Osteoblast (primary cell): ENCODE data around the gene ZMAT5. TPM values are rescaled to one million over a fixed set of nuclear protein-coding genes. Genes with fewer than 3 reads are reported as not detected.

ENCODE experiments used
- DNase-seq: peaks from one replicate; pipeline ENCODE4 v3.0.0; 2011; ENCODE audit warnings: low spot score, mixed read lengths; ENCODE audit not compliant: insufficient read length; ENCODE audit errors: missing footprints
- H2AFZ ChIP-seq: 2 replicates; pipeline ENCODE4 v1.6.0; 2011; ENCODE audit warnings: mild to moderate bottlenecking, low read length
- H3K27ac ChIP-seq: 2 replicates; pipeline ENCODE4 v1.5.1; 2011; ENCODE audit warnings: mild to moderate bottlenecking, low read depth, low read length, moderate library complexity
- H3K27me3 ChIP-seq: 2 replicates; pipeline ENCODE4 v1.6.0; 2012; ENCODE audit warnings: mild to moderate bottlenecking, control low read depth, inconsistent platforms, low read length, moderate library complexity; ENCODE audit not compliant: insufficient read depth
- H3K36me3 ChIP-seq: 2 replicates; pipeline ENCODE4 v1.5.1; 2011; ENCODE audit warnings: mild to moderate bottlenecking, low read length, control low read depth, moderate library complexity; ENCODE audit not compliant: insufficient read depth
- H3K4me1 ChIP-seq: 2 replicates; pipeline ENCODE4 v1.5.1; 2011; ENCODE audit warnings: mild to moderate bottlenecking, low read length, control low read depth, moderate library complexity; ENCODE audit not compliant: insufficient read depth
- H3K4me2 ChIP-seq: 2 replicates; pipeline ENCODE4 v1.6.0; 2011; ENCODE audit warnings: mild to moderate bottlenecking, low read length; ENCODE audit not compliant: insufficient read depth
- H3K4me3 ChIP-seq: fragments of 200-600 bp; sonication (generic); 3 replicates; pipeline ENCODE4 v1.5.1; 2012; ENCODE audit warnings: mild to moderate bottlenecking, low read length, inconsistent platforms; ENCODE audit not compliant: insufficient read depth
- H3K79me2 ChIP-seq: 2 replicates; pipeline ENCODE4 v1.6.0; 2012; ENCODE audit warnings: mild to moderate bottlenecking, low read length, control low read depth, inconsistent platforms; ENCODE audit not compliant: insufficient read depth
- H3K9me3 ChIP-seq: 2 replicates; pipeline ENCODE4 v1.5.1; 2011; ENCODE audit warnings: low read depth, low read length, control low read depth
- H4K20me1 ChIP-seq: 2 replicates; pipeline ENCODE4 v1.6.0; 2012; ENCODE audit warnings: mild to moderate bottlenecking, low read length, control low read depth; ENCODE audit not compliant: insufficient read depth
- CTCF ChIP-seq: IDR thresholded peaks from 2 replicates; pipeline ENCODE4 v1.5.1; 2011; ENCODE audit warnings: mild to moderate bottlenecking, low read depth, low read length, moderate library complexity; ENCODE audit errors: extremely low read depth
- total RNA-seq: library from RNA; depleted of rRNA; stranded (reverse); fragments of >200 nt; gene quantifications from 2 replicates; pipeline ENCODE4 v1.2.3, GENCODE V29; 2012

ZMAT5 gene
- total RNA-seq, 1 donor: 15.6 TPM

DNA sequence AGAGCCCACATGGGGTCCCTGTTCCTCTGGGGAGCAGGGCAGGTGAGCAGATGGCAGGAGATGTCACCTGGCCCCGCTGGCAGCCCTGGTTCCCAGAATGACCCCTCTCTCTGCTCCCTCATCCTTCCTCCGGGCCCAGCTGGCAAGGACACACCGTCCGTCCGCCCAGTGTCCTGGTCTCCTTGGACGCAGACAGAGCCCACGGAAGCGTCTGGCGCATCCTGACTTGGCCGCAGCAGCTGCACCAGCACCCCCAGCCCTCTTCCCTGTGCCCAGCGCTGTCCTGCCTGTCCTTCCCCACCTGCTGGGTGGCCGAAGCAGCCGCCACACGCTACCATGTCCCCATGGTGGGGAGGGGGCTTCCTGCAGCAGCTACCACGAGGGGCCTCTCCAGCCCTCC is 56.6 kb downstream of the ZMAT5 start:
- no peak for TF ChIP-seq CTCF
- Histone ChIP-seq H3K9me3 (no peaks in the 10 kb centered on the region), H3K36me3 (no peaks in the 10 kb centered on the region), H2AFZ (no peak overlapping the region), H3K79me2 (no peaks in the 10 kb centered on the region), H3K4me1 (no peaks in the 10 kb centered on the region), H3K27me3 (peaks cover 18% of the 10 kb centered on the region), H3K27ac (no peak overlapping the region), H3K4me3 (no peak overlapping the region), H3K4me2 (no peak overlapping the region), H4K20me1 (no peaks in the 10 kb centered on the region)
- DNase-seq: peak; percentile 42

GRCh38 chr22:29707471-29707870 is 59.3 kb downstream of the ZMAT5 start:
- peaks cover 5% of the 10 kb centered on the region for H4K20me1 ChIP-seq
- no peak for TF ChIP-seq CTCF
- no peak overlapping the region for H2AFZ ChIP-seq
- H3K36me3 ChIP-seq: no peaks in the 10 kb centered on the region
- H3K9me3 ChIP-seq: no peaks in the 10 kb centered on the region
- H3K4me2 ChIP-seq: no peak overlapping the region
- no peaks in the 10 kb centered on the region for H3K79me2 ChIP-seq
- peaks cover 5% of the 10 kb centered on the region for H3K4me1 ChIP-seq
- peak; percentile 72 for DNase-seq
- H3K4me3 ChIP-seq: no peak overlapping the region
- no peak overlapping the region for H3K27ac ChIP-seq
- peaks cover 14% of the 10 kb centered on the region for H3K27me3 ChIP-seq

GRCh38 chr22:29707010-29707409 is 59.8 kb downstream of the ZMAT5 start:
- Histone ChIP-seq H2AFZ (no peak overlapping the region), H3K4me1 (peaks cover 5% of the 10 kb centered on the region), H3K79me2 (no peaks in the 10 kb centered on the region), H4K20me1 (peaks cover 6% of the 10 kb centered on the region), H3K4me2 (no peak overlapping the region), H3K4me3 (no peak overlapping the region), H3K27me3 (peaks cover 13% of the 10 kb centered on the region), H3K9me3 (no peaks in the 10 kb centered on the region), H3K36me3 (no peaks in the 10 kb centered on the region), H3K27ac (no peak overlapping the region)
- no peak for DNase-seq
- no peak for TF ChIP-seq CTCF

- H2AFZ ChIP-seq: no peak overlapping the region
- no peak for TF ChIP-seq CTCF
- no peak for DNase-seq
- H3K4me1 ChIP-seq: peaks cover 5% of the 10 kb centered on the region
- H3K79me2 ChIP-seq: no peaks in the 10 kb centered on the region
- H3K27ac ChIP-seq: no peak overlapping the region
- peaks cover 13% of the 10 kb centered on the region for H3K27me3 ChIP-seq
- no peaks in the 10 kb centered on the region for H3K36me3 ChIP-seq
- peaks cover 6% of the 10 kb centered on the region for H4K20me1 ChIP-seq
- no peak overlapping the region for H3K4me3 ChIP-seq
- H3K4me2 ChIP-seq: no peak overlapping the region
- no peaks in the 10 kb centered on the region for H3K9me3 ChIP-seq
Observed at GRCh38 chr22:29706486-29706885, 60.3 kb downstream of the ZMAT5 start.
